Uterus (tissue), 4 donors: ENCODE data around the gene NADK2. TPM values are rescaled to one million over a fixed set of nuclear protein-coding genes. Genes with fewer than 3 reads are reported as not detected.

ENCODE experiments used
- DNase-seq, 2 donors: peaks; one replicate each; pipeline ENCODE4 v3.0.0-alpha.2; 2019 to 2020
- H3K27ac ChIP-seq, 2 donors: fragments of 200-600 bp; sonication (generic); 1 replicate in 1 of 2; 2 replicates in 1 of 2; pipeline ENCODE4 v1.5.1; 2016 to 2018
- H3K27me3 ChIP-seq, 2 donors: fragments of 200-600 bp; sonication (generic); one replicate each; pipeline ENCODE4 v1.5.1; 2018 to 2019; ENCODE audit warnings: control low read depth in 1 of 2
- H3K36me3 ChIP-seq, 2 donors: fragments of 200-600 bp; sonication (generic); one replicate each; pipeline ENCODE4 v1.5.1; 2019; ENCODE audit warnings: control low read depth in 1 of 2
- H3K4me1 ChIP-seq, 2 donors: fragments of 200-600 bp; sonication (generic); one replicate each; pipeline ENCODE4 v1.5.1; 2018 to 2019; ENCODE audit warnings: control low read depth in 1 of 2
- H3K4me3 ChIP-seq, 2 donors: fragments of 200-600 bp; sonication (generic); 1 replicate in 1 of 2; 2 replicates in 1 of 2; pipeline ENCODE4 v1.5.1; 2018 to 2019; ENCODE audit warnings: mild to moderate bottlenecking in 1 of 2
- H3K9me3 ChIP-seq, 2 donors: fragments of 200-600 bp; sonication (generic); one replicate each; pipeline ENCODE4 v1.5.1; 2019; ENCODE audit warnings: control low read depth in 1 of 2
- POLR2A ChIP-seq, 2 donors: fragments of 450-650 bp; IDR thresholded peaks; one replicate each; pipeline ENCODE4 v1.6.1; 2016; ENCODE audit warnings: antibody characterized with exemption in 2 of 2, mild to moderate bottlenecking in 1 of 2, moderate library complexity in 1 of 2
- intact Hi-C: fragments of 100-400 bp; cut with DNase I; formaldehyde crosslinking; loops from one replicate; pipeline ENCODE4 v1.15.1; 2023; ENCODE audit warnings: low total_unique reads
- total RNA-seq, 4 donors: library from RNA; depleted of rRNA in 3 of 4; stranded (reverse); fragments of >200 nt in 3 of 4; gene quantifications; one replicate each; pipeline versions ENCODE4 v1.1.0 to v1.2.4, GENCODE V29; 2014 to 2023
- TF ChIP-seq, protein P1 (sequence below), 4 experiments: fragments of 200-600 bp in 2 of 4; fragments of 450-650 bp in 2 of 4; sonication (generic) in 2 of 4; IDR thresholded peaks; one replicate each; pipeline ENCODE4 v1.5.1; 2016 to 2019; ENCODE audit warnings: antibody characterized with exemption in 4 of 4, mild to moderate bottlenecking in 2 of 4, moderate library complexity in 1 of 4
- donor health status: DM: yes; HTN: yes; CAD: no.

NADK2 gene
- total RNA-seq, 4 donors from 2014 or later: 19.2 to 74.7 (median 24.9) TPM

DNA sequence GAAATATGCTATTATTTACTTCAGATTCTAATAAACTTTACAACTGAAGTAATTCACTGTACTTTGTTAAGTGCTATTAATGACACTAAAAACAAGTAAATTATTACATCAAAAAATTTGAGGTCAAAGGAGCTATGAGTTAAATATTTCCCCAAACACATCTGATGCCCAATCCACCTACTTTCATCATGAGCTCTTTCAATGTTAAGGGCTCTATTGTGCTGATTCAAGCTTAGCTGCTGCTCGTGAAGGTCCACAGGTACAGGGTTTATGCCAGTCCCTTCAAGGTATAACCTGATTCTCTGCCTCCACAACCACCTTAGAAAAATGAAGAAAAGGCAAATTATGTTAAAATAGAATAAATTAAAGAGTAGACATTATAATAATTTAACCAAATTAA is 24.2 kb downstream of the NADK2 start:
- Histone ChIP-seq H3K36me3 (no peaks in the 10 kb centered on the region), H3K9me3 (no peaks in the 10 kb centered on the region), H3K27me3 (no peaks in the 10 kb centered on the region), H3K4me1 (no peaks in the 10 kb centered on the region), H3K4me3 (no peak overlapping the region), H3K27ac (no peak overlapping the region)
- intact Hi-C loops: no loop called here
- no peak for DNase-seq
- TF ChIP-seq, protein P1, sequence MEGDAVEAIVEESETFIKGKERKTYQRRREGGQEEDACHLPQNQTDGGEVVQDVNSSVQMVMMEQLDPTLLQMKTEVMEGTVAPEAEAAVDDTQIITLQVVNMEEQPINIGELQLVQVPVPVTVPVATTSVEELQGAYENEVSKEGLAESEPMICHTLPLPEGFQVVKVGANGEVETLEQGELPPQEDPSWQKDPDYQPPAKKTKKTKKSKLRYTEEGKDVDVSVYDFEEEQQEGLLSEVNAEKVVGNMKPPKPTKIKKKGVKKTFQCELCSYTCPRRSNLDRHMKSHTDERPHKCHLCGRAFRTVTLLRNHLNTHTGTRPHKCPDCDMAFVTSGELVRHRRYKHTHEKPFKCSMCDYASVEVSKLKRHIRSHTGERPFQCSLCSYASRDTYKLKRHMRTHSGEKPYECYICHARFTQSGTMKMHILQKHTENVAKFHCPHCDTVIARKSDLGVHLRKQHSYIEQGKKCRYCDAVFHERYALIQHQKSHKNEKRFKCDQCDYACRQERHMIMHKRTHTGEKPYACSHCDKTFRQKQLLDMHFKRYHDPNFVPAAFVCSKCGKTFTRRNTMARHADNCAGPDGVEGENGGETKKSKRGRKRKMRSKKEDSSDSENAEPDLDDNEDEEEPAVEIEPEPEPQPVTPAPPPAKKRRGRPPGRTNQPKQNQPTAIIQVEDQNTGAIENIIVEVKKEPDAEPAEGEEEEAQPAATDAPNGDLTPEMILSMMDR (IDR thresholded peaks at IDR 0.05): no peak
- TF ChIP-seq POLR2A (IDR thresholded peaks at IDR 0.05): no peak

DNA sequence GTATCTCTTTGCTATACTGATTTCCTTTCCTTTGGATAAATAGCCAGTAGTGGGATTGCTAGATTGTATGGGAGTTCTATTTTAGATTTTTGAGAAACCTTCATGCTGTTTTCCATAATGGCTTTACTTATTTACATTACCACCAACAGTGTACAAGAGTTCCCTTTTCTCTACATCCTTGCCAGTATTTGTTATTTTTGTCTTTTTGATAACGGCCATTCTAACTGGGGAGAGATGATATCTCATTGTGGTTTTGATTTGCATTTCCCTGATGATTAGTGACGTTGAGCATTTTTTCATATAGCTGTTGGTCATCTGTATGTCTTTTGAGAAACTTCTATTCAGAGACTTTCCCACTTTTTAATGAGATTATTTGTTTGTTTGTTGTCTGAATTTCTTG is 25.8 kb downstream of the NADK2 start:
- Histone ChIP-seq H3K4me1 (no peaks in the 10 kb centered on the region), H3K36me3 (no peaks in the 10 kb centered on the region)
- intact Hi-C loops: no loop called here

GRCh38 chr5:36214436-36214835 is 27.3 kb downstream of the NADK2 start:
- H3K4me3 ChIP-seq: no peak overlapping the region
- no peaks in the 10 kb centered on the region for H3K4me1 ChIP-seq
- no peaks in the 10 kb centered on the region for H3K9me3 ChIP-seq
- no peaks in the 10 kb centered on the region for H3K27me3 ChIP-seq
- no peak overlapping the region for H3K27ac ChIP-seq
- H3K36me3 ChIP-seq: no peaks in the 10 kb centered on the region
- TF ChIP-seq, protein P1 (IDR thresholded peaks at IDR 0.05): no peak
- no peak for TF ChIP-seq POLR2A (IDR thresholded peaks at IDR 0.05)
- DNase-seq: no peak
- intact Hi-C loops: no loop called here

More for the DNA sequence above, 25.8 kb downstream of the NADK2 start:
- no peak overlapping the region for H3K4me3 ChIP-seq
- H3K27me3 ChIP-seq: no peaks in the 10 kb centered on the region
- DNase-seq: no peak
- H3K9me3 ChIP-seq: no peaks in the 10 kb centered on the region
- H3K27ac ChIP-seq: no peak overlapping the region
- TF ChIP-seq POLR2A (IDR thresholded peaks at IDR 0.05): no peak
- TF ChIP-seq, protein P1 (IDR thresholded peaks at IDR 0.05): no peak

- Histone ChIP-seq H3K27me3 (no peaks in the 10 kb centered on the region), H3K9me3 (no peaks in the 10 kb centered on the region), H3K36me3 (no peaks in the 10 kb centered on the region), H3K27ac (no peak overlapping the region), H3K4me1 (no peaks in the 10 kb centered on the region), H3K4me3 (no peak overlapping the region)
- no peak for TF ChIP-seq POLR2A (IDR thresholded peaks at IDR 0.05)
- TF ChIP-seq, protein P1 (IDR thresholded peaks at IDR 0.05): no peak
- intact Hi-C loops: no loop called here
- no peak for DNase-seq
Measured at GRCh38 chr5:36209664-36210063, 32.1 kb downstream of the NADK2 start.

DNA sequence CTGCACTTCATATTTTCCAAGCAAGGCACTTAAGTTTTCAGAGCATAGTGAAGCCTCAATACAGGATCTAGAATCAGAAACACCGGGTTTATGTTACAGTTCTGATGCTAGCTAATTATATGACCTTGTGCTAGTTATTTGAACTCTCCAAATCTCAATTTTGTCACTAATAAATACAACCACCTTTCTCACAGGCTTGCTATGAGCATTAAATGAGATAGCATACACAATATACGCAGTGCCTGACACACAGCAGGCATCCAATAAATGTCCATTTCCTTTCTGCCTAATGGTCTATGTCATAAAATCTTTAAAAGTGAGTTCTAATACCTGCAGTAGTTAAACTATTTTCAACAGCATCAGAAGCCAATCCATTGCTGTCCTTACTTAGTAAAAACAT is 32.9 kb downstream of the NADK2 start:
- no peak overlapping the region for H3K27ac ChIP-seq
- no peaks in the 10 kb centered on the region for H3K36me3 ChIP-seq
- no peak for DNase-seq
- TF ChIP-seq POLR2A (IDR thresholded peaks at IDR 0.05): no peak
- TF ChIP-seq, protein P1 (IDR thresholded peaks at IDR 0.05): no peak
- no peaks in the 10 kb centered on the region for H3K9me3 ChIP-seq
- no peaks in the 10 kb centered on the region for H3K4me1 ChIP-seq
- intact Hi-C loops: no loop called here
- H3K27me3 ChIP-seq: no peaks in the 10 kb centered on the region
- no peak overlapping the region for H3K4me3 ChIP-seq
